CD14-positive monocyte (primary cell): ENCODE results near the gene UBL4A. TPM values are rescaled to one million over a fixed set of nuclear protein-coding genes. Genes with fewer than 3 reads are reported as not detected.

Experiments
- DNase-seq, 3 donors: peaks; one replicate each; pipeline ENCODE4 v3.0.0-alpha.2; 2011 to 2022
- H2AFZ ChIP-seq: 2 replicates; pipeline ENCODE4 v1.6.0; 2012; ENCODE audit warnings: mild to moderate bottlenecking, low read depth, low read length, inconsistent platforms; ENCODE audit not compliant: insufficient read depth, poor library complexity, severe bottlenecking
- H3K27ac ChIP-seq, 2 donors: 1 replicate in 1 of 2; 2 replicates in 1 of 2; pipeline ENCODE4 v1.5.1; 2012 to 2013; ENCODE audit warnings: low read length in 2 of 2, control low read depth in 1 of 2, inconsistent platforms in 1 of 2, low read depth in 1 of 2, mild to moderate bottlenecking in 1 of 2
- H3K27me3 ChIP-seq, 2 donors: one replicate each; pipeline versions ENCODE4 v1.6.0 to v1.6.1; 2011 to 2013; ENCODE audit warnings: low read length in 2 of 2; ENCODE audit not compliant: control insufficient read depth in 2 of 2, insufficient read depth in 2 of 2
- H3K36me3 ChIP-seq, 2 donors: replicated peaks in 1 of 2; 1 replicate in 1 of 2; 2 replicates in 1 of 2; pipeline versions ENCODE4 v1.5.1 to v1.6.1; 2012 to 2013; ENCODE audit warnings: low read length in 2 of 2, control low read depth in 1 of 2, inconsistent platforms in 1 of 2, mild to moderate bottlenecking in 1 of 2; ENCODE audit not compliant: insufficient read depth in 2 of 2, control insufficient read depth in 1 of 2
- H3K4me1 ChIP-seq, 2 donors: 1 replicate in 1 of 2; 2 replicates in 1 of 2; pipeline versions ENCODE4 v1.5.1 to v1.6.1; 2012 to 2013; ENCODE audit warnings: low read length in 2 of 2, control low read depth in 1 of 2, inconsistent platforms in 1 of 2, mild to moderate bottlenecking in 1 of 2, moderate library complexity in 1 of 2; ENCODE audit not compliant: insufficient read depth in 2 of 2, control insufficient read depth in 1 of 2
- H3K4me2 ChIP-seq: replicated peaks from 2 replicates; pipeline ENCODE3; 2012; ENCODE audit warnings: low read length, moderate library complexity, mild to moderate bottlenecking; ENCODE audit not compliant: poor library complexity, severe bottlenecking; ENCODE audit errors: extremely low read depth
- H3K4me3 ChIP-seq, 3 experiments: fragments of 200-600 bp in 1 of 3; sonication (generic) in 1 of 3; replicated peaks in 1 of 3; 1 replicate in 2 of 3; 2 replicates in 1 of 3; pipeline ENCODE4 v1.5.1; 2011 to 2013; ENCODE audit warnings: low read length in 3 of 3, mild to moderate bottlenecking in 3 of 3, control low read depth in 2 of 3, low read depth in 2 of 3, inconsistent platforms in 1 of 3, moderate library complexity in 1 of 3
- H3K79me2 ChIP-seq: 2 replicates; pipeline ENCODE4 v1.6.0; 2012; ENCODE audit warnings: mild to moderate bottlenecking, control low read depth, inconsistent platforms, low read length, moderate library complexity; ENCODE audit not compliant: insufficient read depth
- H3K9ac ChIP-seq: 2 replicates; pipeline ENCODE4 v1.6.0; 2017; ENCODE audit warnings: low read length, mild to moderate bottlenecking; ENCODE audit not compliant: insufficient read depth, poor library complexity, severe bottlenecking
- H3K9me3 ChIP-seq, 2 donors: replicated peaks in 1 of 2; 1 replicate in 1 of 2; 2 replicates in 1 of 2; pipeline versions ENCODE4 v1.5.1 to v1.6.1; 2012 to 2013; ENCODE audit warnings: low read length in 2 of 2, control low read depth in 1 of 2; ENCODE audit not compliant: control insufficient read depth in 1 of 2, insufficient read depth in 1 of 2
- H4K20me1 ChIP-seq: 2 replicates; pipeline ENCODE4 v1.6.0; 2012; ENCODE audit warnings: mild to moderate bottlenecking, low read length, control low read depth, moderate library complexity; ENCODE audit not compliant: insufficient read depth
- H3K27ac Mint-ChIP-seq, 7 donors: one replicate each; pipeline ENCODE4 v1.8.0; 2020; ENCODE audit warnings: mild to moderate bottlenecking in 7 of 7, mixed read lengths in 7 of 7, moderate library complexity in 6 of 7, inconsistent platforms in 2 of 7
- H3K27me3 Mint-ChIP-seq, 3 donors: one replicate each; pipeline ENCODE4 v1.8.0; 2021 to 2022; ENCODE audit warnings: low read depth in 3 of 3, mild to moderate bottlenecking in 3 of 3, mixed read lengths in 3 of 3, moderate library complexity in 3 of 3, inconsistent platforms in 1 of 3
- H3K36me3 Mint-ChIP-seq, 2 donors: one replicate each; pipeline ENCODE4 v1.8.0; 2020; ENCODE audit warnings: mixed read lengths in 2 of 2, inconsistent platforms in 1 of 2, mild to moderate bottlenecking in 1 of 2
- H3K4me1 Mint-ChIP-seq: one replicate; pipeline ENCODE4 v1.8.0; 2020; ENCODE audit warnings: mild to moderate bottlenecking, mixed read lengths
- H3K4me3 Mint-ChIP-seq, 2 donors: one replicate each; pipeline ENCODE4 v1.8.0; 2020; ENCODE audit warnings: mild to moderate bottlenecking in 2 of 2, mixed read lengths in 2 of 2, moderate library complexity in 1 of 2
- H3K9me3 Mint-ChIP-seq, 7 donors: one replicate each; pipeline ENCODE4 v1.8.0; 2020 to 2022; ENCODE audit warnings: mixed read lengths in 7 of 7, mild to moderate bottlenecking in 6 of 7, moderate library complexity in 6 of 7, inconsistent platforms in 2 of 7
- WGBS: methylation state at CpG from one replicate; pipeline ENCODE4 v1.1.5; 2013; ENCODE audit warnings: missing lambda C conversion rate; ENCODE audit not compliant: insufficient coverage; 5-methylcytosine and 5-hydroxymethylcytosine counted together
- intact Hi-C, 2 donors: fragments of 100-400 bp; cut with micrococcal nuclease; formaldehyde crosslinking; loops; one replicate each; pipeline versions ENCODE4 v1.15.0 to v1.15.1; 2023
- polyA plus RNA-seq, 3 donors: library from polyadenylated mRNA; depleted of rRNA in 1 of 3; unstranded in 2 of 3; stranded (reverse) in 1 of 3; fragments of 300-500 nt in 2 of 3; fragments of >200 nt in 1 of 3; fragmentation: Illumina TruSeq in 2 of 3; gene quantifications; 1 replicate in 2 of 3; 2 replicates in 1 of 3; pipeline ENCODE4 v1.2.3, GENCODE V29; 2012 to 2021
- TF ChIP-seq, protein P1 (sequence below): fragments of 200-600 bp; IDR thresholded peaks from one replicate; pipeline ENCODE4 v1.8.0; 2022; ENCODE audit warnings: antibody characterized with exemption, mild to moderate bottlenecking

Gene UBL4A
- polyA plus RNA-seq, 3 donors, result 27.9 to 29.0 (median 28.1) TPM

DNA sequence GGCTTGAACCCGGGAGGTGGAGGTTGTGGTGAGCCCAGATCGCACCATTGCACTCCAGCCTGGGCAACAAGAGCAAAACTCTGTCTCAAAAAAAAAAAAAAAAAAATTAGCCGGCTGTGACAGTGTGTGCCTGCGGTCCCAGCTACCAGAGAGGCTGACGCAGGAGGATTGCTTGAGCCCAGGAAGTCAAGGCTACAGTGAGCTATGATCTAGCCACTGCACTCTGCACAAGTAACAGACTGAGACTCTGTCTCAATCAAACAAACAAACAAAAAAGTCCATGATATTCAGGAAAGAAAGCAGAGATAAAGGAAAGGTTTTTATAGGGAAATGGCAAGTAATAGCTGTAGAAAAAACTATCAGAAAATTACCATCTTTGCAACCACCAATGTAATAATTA, 5.2 kb downstream of the UBL4A start:
- peak overlapping the region in 1 of 7 donors; percentile 66 for H3K27ac Mint-ChIP-seq
- H3K36me3 Mint-ChIP-seq, result peaks cover 0 to 6% of the 10 kb centered on the region in 2 donors
- peaks cover 2 to 23% (median 3%) of the 10 kb centered on the region in 3 donors for H3K27me3 Mint-ChIP-seq
- Histone ChIP-seq H3K36me3 (peaks cover 0 to 3% of the 10 kb centered on the region in 2 donors), H3K4me3 (no peak overlapping the region), H3K79me2 (peaks cover 15% of the 10 kb centered on the region), H3K4me2 (no peak overlapping the region), H2AFZ (no peak overlapping the region), H3K4me1 (peaks cover 35 to 42% of the 10 kb centered on the region in 2 donors), H3K9ac (no peak overlapping the region), H3K27ac (no peak overlapping the region), H3K9me3 (no peaks in the 10 kb centered on the region), H3K27me3 (no peaks in the 10 kb centered on the region), H4K20me1 (no peaks in the 10 kb centered on the region)
- peaks cover 0 to 6% (median 1%) of the 10 kb centered on the region in 7 donors for H3K9me3 Mint-ChIP-seq
- intact Hi-C loops, result no loop called here
- DNase-seq, result no peak
- no peak overlapping the region for H3K4me3 Mint-ChIP-seq
- WGBS, result no CpG with 5 or more reads among the region's 5 CpGs
- peaks cover 25% of the 10 kb centered on the region for H3K4me1 Mint-ChIP-seq
- TF ChIP-seq, protein P1, sequence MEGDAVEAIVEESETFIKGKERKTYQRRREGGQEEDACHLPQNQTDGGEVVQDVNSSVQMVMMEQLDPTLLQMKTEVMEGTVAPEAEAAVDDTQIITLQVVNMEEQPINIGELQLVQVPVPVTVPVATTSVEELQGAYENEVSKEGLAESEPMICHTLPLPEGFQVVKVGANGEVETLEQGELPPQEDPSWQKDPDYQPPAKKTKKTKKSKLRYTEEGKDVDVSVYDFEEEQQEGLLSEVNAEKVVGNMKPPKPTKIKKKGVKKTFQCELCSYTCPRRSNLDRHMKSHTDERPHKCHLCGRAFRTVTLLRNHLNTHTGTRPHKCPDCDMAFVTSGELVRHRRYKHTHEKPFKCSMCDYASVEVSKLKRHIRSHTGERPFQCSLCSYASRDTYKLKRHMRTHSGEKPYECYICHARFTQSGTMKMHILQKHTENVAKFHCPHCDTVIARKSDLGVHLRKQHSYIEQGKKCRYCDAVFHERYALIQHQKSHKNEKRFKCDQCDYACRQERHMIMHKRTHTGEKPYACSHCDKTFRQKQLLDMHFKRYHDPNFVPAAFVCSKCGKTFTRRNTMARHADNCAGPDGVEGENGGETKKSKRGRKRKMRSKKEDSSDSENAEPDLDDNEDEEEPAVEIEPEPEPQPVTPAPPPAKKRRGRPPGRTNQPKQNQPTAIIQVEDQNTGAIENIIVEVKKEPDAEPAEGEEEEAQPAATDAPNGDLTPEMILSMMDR, result no peak

DNA sequence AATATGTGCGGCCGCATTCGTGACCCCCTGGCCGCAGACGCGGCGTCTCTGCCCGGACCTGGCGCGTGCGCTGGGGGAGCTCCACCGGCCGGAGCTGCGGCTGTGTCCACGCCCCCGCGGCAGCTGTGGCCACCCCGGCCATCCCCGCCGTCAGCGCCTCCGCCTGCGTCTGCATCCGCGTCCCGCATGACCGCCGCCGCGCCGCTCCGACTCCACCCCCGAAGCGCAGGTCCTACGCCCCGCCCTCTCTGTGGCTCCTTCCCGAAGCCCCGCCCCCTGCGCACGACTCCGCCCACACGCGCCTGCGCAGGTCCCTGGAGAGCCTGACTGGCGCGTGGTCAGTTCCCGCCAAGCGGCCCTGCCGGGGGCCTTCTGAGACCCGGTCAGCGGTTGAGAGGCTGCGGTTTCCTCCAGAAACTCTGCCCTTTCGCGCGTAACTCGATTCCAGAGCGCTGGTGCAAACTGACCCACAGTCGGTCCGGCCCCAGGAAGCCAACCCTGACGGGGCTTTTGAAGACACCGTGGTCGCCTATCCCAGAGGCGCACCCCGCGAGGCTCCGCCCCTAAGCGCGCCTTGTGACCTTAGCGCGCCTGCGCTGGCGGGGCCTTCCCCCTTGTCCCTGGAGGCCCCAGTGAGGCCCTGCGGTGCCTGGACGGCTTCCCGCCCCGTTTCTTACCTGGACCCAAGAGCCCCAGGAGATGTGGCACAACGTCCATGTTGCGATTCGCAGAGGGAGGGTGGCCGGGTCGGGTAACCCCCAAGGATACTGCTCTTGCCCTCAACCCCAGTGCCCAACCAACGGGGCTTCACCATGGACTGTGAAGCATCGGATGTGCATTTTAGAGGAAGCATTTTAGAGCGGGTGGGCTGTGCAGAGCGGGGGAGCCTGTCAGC, 7.4 kb downstream of the UBL4A start, which contains the start of gene LAGE3:
Gene LAGE3, minus strand, starts transcription at position 554 of the 895 bp plus-strand sequence. Its CDS starts 366 bp downstream, at position 188.
- Histone ChIP-seq H3K27me3 (no peaks in the 10 kb centered on the region), H3K27ac (peak within 1 kb of the TSS; percentile 82 to 86), H4K20me1 (no peaks in the 10 kb centered on the region), H3K79me2 (no peaks in the 10 kb centered on the region), H3K9me3 (no peaks in the 10 kb centered on the region), H3K36me3 (no peaks in the 10 kb centered on the region), H2AFZ (peak within 1 kb of the TSS; percentile 73), H3K4me1 (peaks cover 17 to 20% of the 10 kb centered on the region in 2 donors), H3K4me3 (peak within 1 kb of the TSS; percentile 32 to 71 (median 42)), H3K9ac (peak within 1 kb of the TSS; percentile 65), H3K4me2 (peak within 1 kb of the TSS; percentile 70)
- Mint-ChIP-seq H3K4me3 (peak within 1 kb of the TSS; percentile 70 to 75), H3K27me3 (peaks cover 2 to 24% (median 3%) of the 10 kb centered on the region in 3 donors), H3K27ac (peak within 1 kb of the TSS; percentile 82 to 94 (median 90)), H3K9me3 (peaks cover 0 to 6% (median 2%) of the 10 kb centered on the region in 7 donors), H3K36me3 (peaks cover 0 to 6% of the 10 kb centered on the region in 2 donors), H3K4me1 (peaks cover 10% of the 10 kb centered on the region)
- peak; percentile 84 to 93 (median 90) for DNase-seq
- 0% methylated on average over 61 of the region's 85 CpGs for WGBS
- TF ChIP-seq, protein P1, result no peak
- intact Hi-C loops, result loop anchor here in 1 of 2 donors (5.0 kb wide), 1 partner anchor 37 kb away; the partner anchor contains the start of gene FAM50A
